ENCODE data around the gene KRT72. TPM values are rescaled to one million over a fixed set of nuclear protein-coding genes. Genes with fewer than 3 reads are reported as not detected.

The KRT72 gene
- total RNA-seq, 1 donor from 2014 or later = not detected

- no peak for DNase-seq
Measured at GRCh38 chr12:52541709-52542108, 59.6 kb downstream of the KRT72 start.

GRCh38 chr12:52540531-52540930 is 60.7 kb downstream of the KRT72 start:
- DNase-seq = no peak

- DNase-seq = no peak
Measured at GRCh38 chr12:52539821-52540173, 61.5 kb downstream of the KRT72 start.

- no peak for DNase-seq
Measured at GRCh38 chr12:52539083-52539820, 62.0 kb downstream of the KRT72 start.

GRCh38 chr12:52537101-52537500 is 64.2 kb downstream of the KRT72 start:
- DNase-seq = no peak

Other genes starting within 250 kb of the KRT72 start
- not detected for gene KRT85, start 234.0 kb downstream of the KRT72 start, total RNA-seq
- gene KRT84, start 215.8 kb downstream of the KRT72 start, total RNA-seq = not detected
- gene KRT82, start 195.1 kb downstream of the KRT72 start, total RNA-seq = not detected
- not detected for gene KRT75, start 167.1 kb downstream of the KRT72 start, total RNA-seq
- 0.16 TPM for gene KRT6B, start 149.3 kb downstream of the KRT72 start, total RNA-seq
- gene KRT6C, start 127.7 kb downstream of the KRT72 start, total RNA-seq = not detected
- gene KRT6A, start 108.2 kb downstream of the KRT72 start, total RNA-seq = 0.62 TPM
- gene KRT5, start 81.1 kb downstream of the KRT72 start, total RNA-seq = 0.62 TPM
- gene KRT71, start 48.3 kb downstream of the KRT72 start, total RNA-seq = not detected
- gene KRT74, start 27.6 kb downstream of the KRT72 start, total RNA-seq = not detected
- gene KRT73, start 17.1 kb upstream of the KRT72 start, total RNA-seq = not detected
- gene KRT2, start 50.7 kb upstream of the KRT72 start, total RNA-seq = not detected
- gene KRT1, start 78.9 kb upstream of the KRT72 start, total RNA-seq = 0.16 TPM
- gene KRT77, start 102.1 kb upstream of the KRT72 start, total RNA-seq = not detected
- gene KRT76, start 175.9 kb upstream of the KRT72 start, total RNA-seq = not detected
- not detected for gene KRT3, start 194.7 kb upstream of the KRT72 start, total RNA-seq
- gene KRT4, start 212.7 kb upstream of the KRT72 start, total RNA-seq = 0.94 TPM
- gene KRT79, start 232.8 kb upstream of the KRT72 start, total RNA-seq = not detected
- 1.9 TPM for gene KRT78, start 247.5 kb upstream of the KRT72 start, total RNA-seq

Data from occipital lobe (tissue), 2 donors.